ENCODE measurements around the gene KBTBD4.
"Not testable (repeated sequence)": the region's sequence is repeated elsewhere in the genome, so short reads cannot be mapped to it uniquely, and the experiment has no call there.

Gene KBTBD4

GRCh38 chr11:47558695-47559094, 20.1 kb downstream of the KBTBD4 start:
- no peak for DNase-seq (ENCODE audit: low read depth)

GRCh38 chr11:47557004-47557403, 21.8 kb downstream of the KBTBD4 start:
- DNase-seq (ENCODE audit: low read depth), result not testable (repeated sequence)

DNA sequence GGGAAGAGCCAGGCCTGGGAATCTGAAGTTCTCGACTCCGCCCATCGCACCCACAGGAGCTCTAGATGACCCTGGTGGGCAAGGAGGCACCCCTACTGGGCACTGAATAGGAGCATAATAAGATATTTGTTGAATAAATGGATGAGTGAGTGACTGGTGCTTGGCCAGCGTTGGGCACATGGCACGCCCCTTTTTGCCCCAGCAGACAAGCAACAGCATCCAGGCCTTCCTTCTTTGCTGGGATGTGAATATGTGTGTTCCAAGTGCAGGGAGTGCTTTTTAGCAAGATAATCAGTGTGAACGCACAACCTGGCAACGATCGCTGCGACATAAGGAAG, 25.4 kb downstream of the KBTBD4 start:
- DNase-seq (ENCODE audit: low read depth), result no peak

GRCh38 chr11:47552566-47553405, 26.0 kb downstream of the KBTBD4 start, which contains the start of gene CELF1:
CELF1 (minus strand) TSS chr11:47553132; CDS start chr11:47499523, 53,609 bp downstream.
- DNase-seq (ENCODE audit: low read depth), result peak; percentile 90

- DNase-seq (ENCODE audit: low read depth), result no peak
These were observed 26.7 kb downstream of the KBTBD4 start for GRCh38 chr11:47552056-47552565.

GRCh38 chr11:47551086-47551485, 27.7 kb downstream of the KBTBD4 start:
- no peak for DNase-seq (ENCODE audit: low read depth)

- DNase-seq (ENCODE audit: low read depth), result no peak
These were observed 28.3 kb downstream of the KBTBD4 start for GRCh38 chr11:47550288-47551047.

DNA sequence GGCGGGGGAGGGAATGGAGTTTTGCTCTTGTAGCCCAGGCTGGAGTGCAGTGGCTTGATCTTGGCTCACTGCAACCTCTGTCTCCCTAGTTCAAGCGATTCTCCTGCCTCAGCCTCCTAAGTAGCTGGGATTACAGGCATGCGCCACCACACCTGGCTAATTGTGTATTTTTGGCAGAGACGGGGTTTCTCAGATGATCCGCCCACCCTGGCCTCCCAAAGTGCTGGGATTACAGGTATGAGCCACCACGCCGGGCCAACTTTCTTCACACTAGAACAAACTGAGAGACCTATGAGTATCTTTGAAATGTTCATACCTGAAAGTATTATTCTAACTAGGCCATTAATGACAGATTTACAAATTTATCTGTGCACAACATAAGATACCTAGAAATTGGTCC, 32.5 kb downstream of the KBTBD4 start:
- not testable (repeated sequence) for DNase-seq (ENCODE audit: low read depth)

DNA sequence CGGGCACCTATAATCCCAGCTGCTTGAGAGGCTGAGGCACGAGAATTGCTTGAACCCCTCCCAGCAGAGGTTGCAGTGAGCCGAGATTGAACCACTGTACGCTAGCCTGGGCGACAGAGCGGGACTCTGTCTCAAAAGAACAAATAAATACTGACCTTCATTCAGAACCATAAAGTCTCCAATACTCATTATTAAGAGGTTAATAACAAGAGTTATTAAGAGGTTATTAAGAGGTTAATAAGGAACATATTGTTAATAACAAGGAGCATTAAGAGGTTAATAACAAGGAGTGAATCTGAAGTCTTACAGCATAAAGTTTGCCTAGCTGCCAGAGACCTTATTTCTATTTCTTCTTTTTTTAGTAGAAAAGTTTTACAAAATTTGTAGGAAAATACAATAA, 33.5 kb downstream of the KBTBD4 start:
- DNase-seq (ENCODE audit: low read depth), result no peak

GRCh38 chr11:47541070-47541469, 37.7 kb downstream of the KBTBD4 start:
- DNase-seq (ENCODE audit: low read depth), result no peak

GRCh38 chr11:47539681-47540039, 39.1 kb downstream of the KBTBD4 start:
- no peak for DNase-seq (ENCODE audit: low read depth)

DNA sequence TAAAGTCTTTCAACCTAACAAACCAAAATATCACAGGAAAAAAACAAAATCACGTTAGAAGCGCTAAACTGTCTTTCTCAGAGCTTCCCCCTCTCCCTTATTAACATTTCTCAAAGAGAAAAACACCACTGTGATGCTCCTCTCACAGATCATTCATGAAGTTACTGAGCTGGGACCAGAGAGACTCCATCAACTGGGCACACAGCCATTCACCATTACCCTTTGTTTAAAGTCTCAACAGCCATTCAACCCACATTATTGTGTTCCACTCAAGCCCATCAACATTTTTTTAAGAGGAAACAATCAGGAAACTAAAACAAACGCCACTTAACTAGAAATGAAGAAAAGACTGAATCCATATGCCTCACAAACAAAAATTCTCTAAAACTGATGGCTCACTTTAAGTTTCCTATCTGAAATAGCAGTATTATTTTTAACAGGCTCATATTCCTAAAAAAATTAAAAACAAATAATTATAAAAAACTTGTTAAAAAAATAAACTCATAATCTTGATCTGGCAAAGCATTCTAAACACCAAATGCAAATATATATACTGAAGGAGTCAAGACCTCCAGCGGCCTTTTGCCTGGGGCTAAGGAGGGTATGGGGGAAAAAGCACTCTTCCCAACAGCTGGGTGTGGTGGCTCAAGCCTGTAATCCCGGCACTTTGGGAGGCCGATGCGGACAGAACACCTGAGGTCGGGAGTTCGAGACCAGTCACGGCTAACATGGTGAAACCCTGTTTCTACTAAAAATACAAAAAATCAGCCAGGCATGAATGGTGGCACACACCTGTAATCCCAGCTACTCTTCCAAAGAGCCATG, 39.8 kb downstream of the KBTBD4 start:
- DNase-seq (ENCODE audit: low read depth), result no peak

DNA sequence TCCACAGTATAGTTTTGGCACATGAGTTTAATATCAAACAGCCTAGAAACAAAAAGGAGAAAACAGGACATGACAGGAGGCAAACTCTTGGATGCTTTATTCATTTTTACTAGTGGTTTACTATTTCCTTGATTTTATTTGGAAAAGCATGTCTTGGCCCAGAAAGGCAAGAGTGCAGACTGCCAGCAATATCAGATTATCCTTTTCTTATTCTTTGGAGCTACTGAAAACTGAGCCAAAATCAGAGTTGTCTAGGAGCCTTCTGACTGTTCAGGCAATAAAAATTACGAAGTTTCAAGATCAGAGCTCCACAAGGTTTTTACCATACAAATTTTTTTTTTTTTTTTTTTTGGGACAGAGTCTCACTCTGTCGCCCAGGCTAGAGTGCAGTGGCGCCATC, 41.9 kb downstream of the KBTBD4 start:
- DNase-seq (ENCODE audit: low read depth), result no peak

DNA sequence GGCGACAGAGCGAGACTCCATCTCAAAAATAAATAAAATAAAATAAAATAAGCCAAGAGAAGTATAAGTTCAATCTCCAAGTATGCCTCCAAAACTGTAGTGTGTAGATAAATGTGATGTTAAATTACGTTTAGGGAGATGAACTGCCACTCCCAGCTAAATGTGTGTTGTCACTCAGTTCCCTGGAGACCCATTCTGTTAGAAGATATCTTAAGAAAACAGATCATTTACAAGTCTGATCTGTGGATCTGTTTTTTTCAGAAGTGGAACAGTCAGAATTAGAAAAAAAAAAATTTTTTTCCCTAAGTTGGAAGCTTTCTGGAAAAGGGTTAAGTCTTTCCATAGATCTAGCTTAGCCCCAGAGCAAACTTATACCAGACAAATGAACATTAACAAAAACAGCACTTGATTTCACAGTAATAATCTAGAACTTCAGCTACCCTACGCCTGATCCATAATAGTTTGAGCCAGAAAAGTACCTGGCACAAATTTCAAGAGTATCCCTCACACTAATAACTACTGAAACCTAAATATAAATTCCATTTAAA, 44.0 kb downstream of the KBTBD4 start:
- no peak for DNase-seq (ENCODE audit: low read depth)

GRCh38 chr11:47533690-47534151, 45.0 kb downstream of the KBTBD4 start:
- DNase-seq (ENCODE audit: low read depth), result no peak

GRCh38 chr11:47532597-47533213, 46.1 kb downstream of the KBTBD4 start:
- DNase-seq (ENCODE audit: low read depth), result no peak

GRCh38 chr11:47531666-47532065, 47.1 kb downstream of the KBTBD4 start:
- DNase-seq (ENCODE audit: low read depth), result no peak

DNA sequence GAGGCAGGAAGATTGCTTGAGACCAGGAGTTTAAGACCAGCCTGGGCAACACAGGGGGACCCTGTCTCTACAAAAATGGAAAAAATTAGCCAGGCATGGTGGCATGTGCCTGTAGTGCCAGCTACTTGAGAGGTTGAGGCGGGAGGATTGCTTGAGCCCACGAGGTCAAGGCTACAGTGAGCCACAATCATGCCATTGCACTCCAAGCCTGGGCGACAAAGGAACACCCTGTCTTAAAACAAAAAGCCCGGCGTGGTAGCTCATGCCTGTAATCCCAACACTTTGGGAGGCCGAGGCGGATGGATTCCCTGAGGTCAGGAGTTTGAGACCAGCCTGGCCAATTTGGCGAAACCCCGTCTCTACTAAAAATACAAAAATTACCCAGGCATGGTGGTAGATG, 48.0 kb downstream of the KBTBD4 start:
- not testable (repeated sequence) for DNase-seq (ENCODE audit: low read depth)

DNA sequence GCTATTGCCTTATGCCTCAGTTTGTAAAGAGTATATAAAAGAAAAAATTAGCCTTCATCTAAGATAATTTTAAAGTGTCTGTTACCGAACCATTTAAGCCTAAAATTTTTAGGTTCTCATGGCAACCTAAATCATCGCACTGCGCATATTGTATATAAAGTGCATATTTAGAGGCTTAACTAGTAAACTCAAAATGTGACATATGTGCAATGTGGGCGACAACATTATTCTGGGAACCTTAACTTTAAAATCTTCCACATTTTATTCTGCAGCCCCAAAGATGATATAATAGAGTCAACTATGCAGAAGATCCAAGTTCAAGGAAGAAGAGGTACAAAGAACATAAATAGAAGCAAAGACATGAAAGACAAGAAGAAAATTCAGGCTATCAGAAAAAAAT, 48.8 kb downstream of the KBTBD4 start:
- DNase-seq (ENCODE audit: low read depth), result no peak

DNA sequence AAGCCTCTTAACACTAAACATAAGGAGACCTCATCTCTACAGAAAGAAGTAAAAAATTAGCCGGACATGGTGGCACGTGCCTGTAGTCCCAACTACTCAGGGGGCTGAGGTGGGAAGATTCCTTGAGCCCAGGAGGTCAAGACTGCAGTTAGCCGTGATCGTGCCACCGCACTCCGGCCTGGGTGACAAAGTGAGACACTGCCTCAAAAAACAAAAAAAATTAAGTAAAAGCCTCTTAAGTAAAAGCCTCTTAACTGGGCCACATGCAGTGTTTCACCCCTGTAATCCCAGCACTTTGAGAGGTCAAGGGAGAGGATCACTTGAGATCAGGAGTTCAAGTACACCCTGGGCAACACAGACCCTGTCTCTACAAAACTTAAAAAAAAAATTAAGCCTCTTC, 51.6 kb downstream of the KBTBD4 start:
- no peak for DNase-seq (ENCODE audit: low read depth)

DNA sequence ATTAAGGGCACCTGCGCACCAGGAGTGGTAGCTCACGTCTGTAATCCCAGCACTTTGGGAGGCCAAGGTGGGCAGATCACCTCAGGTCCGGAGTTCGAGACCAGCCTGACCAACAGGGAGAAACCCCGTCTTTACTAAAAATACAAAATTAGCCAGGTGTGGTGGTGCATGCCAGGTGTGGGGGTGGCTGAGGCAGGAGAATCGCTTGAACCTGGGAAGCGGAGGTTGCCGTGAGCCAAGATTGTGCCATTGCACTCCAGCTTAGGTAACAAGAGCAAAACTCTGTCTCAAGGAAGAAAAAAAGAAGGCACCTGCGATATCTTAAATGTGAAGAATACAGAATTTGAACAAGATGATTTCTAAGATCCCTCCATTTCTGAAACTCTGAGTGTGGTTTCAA, 52.7 kb downstream of the KBTBD4 start:
- not testable (repeated sequence) for DNase-seq (ENCODE audit: low read depth)

Measured in stimulated activated CD8-positive, alpha-beta memory T cell treated with anti-CD3 and anti-CD28 coated beads, Interleukin-12 subunit alpha, Interleukin-12 subunit beta, amount 100 ng/mL, for 4 hours (primary cell).